ENCODE data around the gene DGKI.
"Not testable (repeated sequence)": the region's sequence is repeated elsewhere in the genome, so short reads cannot be mapped to it uniquely, and the experiment has no call there.

The DGKI gene

DNA sequence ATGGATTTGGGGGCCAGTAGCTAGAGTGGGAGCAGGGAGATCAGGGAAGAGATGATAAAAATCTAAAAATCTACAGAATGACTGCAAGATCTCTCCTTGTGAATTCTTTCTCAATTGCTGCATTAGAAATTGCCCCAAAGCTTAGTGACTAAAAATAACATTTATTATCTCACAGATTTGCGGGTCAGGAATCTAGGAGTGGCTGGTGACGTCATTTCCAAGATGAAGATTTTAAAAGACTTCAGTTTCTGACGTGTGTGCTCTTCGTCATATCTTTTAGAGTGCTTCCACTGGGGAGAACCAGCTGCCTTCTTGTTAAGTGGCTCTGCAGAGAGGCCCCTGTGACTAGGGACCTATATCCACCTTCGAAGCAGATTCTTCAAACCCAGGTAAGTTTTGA is 112.6 kb downstream of the DGKI start:
- no peak for DNase-seq (ENCODE audit: low read depth in 2 of 2)

DNA sequence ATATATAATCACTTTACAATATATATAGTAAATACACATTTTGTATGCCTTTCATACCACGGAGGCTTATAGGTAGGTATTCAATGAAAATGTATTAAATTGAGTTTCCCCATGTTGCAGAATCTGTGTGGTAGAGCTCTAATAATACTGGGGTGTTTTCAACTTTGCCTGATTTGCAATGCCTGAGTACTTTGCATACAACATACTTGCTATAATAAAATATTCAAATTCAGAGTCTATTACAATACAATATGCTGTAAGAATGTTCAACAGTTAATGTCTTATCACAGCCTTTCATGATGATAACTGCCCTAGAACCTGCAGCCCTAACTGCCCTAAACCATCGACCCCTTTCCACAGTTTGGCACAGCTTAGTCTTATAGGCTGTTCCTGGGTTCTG is 114.6 kb downstream of the DGKI start:
- no peak for DNase-seq (ENCODE audit: low read depth in 2 of 2)

DNA sequence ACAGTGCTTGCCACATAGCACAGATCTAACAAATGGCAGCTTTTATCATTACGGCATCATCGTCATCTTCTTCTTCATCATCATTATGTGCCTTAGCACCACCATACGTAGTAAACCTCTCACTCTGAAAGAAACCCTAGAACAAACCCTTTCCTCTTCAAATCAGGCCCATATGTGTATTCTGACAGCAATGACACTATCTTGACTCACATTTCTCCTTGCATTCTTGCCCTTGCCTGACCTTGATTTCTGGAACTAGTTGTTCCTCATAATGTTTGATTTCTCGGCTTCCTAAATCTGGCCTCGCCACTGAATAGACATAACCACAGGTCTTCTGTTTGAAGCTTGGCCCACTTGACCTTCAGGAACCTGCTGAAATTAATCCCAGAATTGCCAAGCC is 115.3 kb downstream of the DGKI start:
- no peak for DNase-seq (ENCODE audit: low read depth in 2 of 2)

DNA sequence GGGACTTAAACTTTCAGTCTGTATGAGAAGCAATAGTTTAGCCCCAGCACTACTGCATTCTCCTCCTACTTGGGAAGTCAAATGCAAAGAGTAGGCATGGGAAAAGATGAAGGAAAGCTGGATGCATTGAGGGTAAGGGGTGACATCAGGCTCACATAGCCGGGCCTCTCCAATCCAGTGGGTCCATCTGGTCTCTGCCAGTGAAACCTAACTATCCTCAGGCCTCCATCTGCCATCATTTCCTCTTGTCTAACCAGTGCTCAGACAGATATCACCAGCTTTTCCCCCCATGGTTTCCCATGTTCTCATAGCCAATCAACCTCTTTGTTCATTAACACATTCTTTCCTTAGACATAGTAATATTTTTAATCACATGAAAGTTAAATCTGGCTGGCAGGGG is 118.3 kb downstream of the DGKI start:
- no peak for DNase-seq (ENCODE audit: low read depth in 2 of 2)

DNA sequence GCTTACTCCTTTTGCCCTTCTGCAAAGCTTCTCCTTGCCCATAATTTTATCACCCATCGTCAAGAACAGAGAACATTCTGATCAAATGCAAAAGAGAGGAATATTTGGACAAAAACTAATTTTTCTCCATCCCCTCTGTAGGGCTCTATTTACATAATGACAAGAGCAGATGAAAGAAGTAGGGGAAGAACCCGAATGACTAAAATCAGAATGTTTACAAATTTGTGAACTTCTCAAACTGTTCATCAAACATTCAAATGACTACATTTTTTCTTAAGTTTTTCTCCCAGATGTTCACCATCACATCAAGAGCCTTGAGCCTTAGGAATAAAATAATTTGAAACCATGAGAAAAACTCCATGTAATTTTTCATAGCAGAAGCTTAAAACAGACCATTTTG is 119.4 kb downstream of the DGKI start:
- DNase-seq (ENCODE audit: low read depth in 2 of 2), result no peak

DNA sequence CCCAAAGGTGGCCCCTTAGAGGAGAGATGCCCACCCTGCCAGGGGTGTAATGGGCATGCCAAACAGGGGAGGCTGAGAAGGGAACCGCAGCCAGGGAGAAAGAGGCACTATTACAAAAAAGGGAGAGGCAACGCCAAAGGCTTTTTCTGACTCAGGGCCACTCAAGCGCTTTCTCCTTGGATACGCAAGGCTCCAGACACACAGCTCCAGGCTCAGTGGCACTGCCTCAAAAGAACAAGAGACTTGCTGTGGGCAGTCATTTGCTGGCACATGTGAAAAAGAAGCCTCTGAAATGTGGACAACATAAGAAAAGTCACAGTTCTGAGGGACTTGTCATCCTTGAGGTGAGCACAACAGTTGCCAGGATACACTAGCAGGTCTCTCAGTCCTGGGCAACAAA is 128.4 kb downstream of the DGKI start:
- DNase-seq (ENCODE audit: low read depth in 2 of 2), result no peak

DNA sequence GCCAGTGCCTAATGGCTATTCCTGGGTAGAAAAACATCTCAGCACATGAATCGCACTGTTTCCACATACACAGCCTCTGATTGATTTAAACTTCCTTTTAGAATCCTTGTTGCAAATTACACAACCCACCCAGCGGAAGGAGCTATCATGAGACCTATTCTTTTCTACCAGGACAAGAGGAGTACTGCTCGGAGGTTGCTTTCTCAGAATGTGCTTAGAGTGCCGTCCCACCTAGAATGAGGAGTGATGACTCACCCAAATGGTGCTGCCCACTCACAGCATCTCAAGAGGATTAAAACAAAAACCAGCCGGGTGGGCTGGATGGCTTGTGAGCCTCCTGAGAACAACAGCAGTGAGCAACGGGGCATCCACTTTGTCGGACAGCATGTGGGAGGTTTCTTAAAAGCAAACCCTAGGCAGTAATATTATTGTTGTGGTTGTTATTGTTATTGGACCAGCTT is 128.9 kb downstream of the DGKI start:
- DNase-seq (ENCODE audit: low read depth in 2 of 2), result no peak

DNA sequence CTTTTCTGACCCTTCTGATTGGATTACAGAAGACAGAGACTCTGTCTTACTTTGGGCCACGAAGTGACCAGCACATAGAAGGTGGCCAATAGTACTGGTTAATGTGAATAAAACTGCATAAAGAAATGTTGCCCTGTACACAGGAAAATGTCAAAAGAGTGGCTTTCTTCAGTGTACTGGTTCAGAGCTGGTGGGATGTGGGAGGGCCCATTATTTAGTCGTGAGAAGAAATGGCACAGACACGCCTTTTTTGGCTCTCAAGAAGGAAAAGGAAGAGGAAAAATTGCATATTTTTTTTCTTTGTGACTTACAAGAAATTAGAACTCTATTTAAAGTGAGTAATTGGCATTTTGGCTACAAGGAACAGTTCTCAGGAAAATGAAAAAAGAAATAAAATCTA is 129.7 kb downstream of the DGKI start:
- DNase-seq (ENCODE audit: low read depth in 2 of 2), result no peak

DNA sequence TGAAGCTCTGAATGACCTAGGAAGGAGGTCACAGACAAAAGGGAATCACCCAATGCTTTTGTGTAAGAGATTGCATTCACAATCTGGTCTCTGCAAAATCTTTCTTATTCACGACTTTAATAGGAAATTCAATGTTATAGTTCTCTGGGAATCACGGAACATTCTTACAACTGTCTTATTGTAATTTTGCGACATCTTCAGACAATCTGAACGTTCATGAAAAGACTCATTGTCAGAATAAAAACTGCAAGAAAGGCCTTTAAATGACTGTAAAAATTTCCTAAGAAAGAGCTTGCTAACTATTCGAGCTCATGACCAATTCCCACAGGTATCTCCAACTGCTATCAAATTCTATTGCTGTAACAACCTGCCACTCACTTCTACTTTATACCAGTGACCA is 130.7 kb downstream of the DGKI start:
- DNase-seq (ENCODE audit: low read depth in 2 of 2), result no peak

DNA sequence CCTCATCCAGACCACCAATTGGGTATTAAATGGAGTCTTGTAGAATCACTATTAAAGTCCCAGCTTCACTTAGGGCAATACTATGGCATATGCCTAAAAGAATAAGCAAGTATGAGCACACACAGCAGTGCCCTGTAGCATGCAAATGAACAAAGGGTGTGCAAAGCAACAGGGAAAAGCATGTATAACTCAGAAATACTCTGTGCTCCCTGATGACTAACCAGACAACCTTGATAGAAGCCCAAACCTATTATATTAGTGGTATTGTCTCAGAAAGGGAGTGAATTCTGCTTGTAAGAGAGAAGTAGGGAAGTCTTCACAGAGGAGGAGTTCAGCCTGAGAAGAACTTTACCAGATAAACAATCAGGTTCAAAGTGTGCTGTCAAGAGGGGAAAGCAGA is 131.2 kb downstream of the DGKI start:
- DNase-seq (ENCODE audit: low read depth in 2 of 2), result no peak

DNA sequence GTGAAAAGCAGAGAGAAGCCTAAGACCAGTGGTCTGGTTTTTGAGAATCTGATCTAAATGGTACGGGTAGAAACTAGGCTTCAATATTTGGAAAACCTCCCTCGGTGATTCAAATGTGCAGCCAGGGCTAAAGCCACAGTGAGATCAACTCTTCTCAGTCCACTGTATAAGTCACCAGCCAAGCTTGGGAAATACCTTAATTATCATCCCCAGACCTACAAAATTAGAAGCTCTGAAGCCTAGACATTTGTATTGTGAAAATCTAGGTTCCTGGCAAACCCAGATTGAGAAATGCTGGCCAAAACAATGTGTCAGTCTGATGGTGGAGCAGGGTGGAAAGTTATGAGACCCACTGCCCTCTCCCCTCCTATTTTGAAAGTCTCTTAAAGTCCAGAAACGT is 131.7 kb downstream of the DGKI start:
- DNase-seq (ENCODE audit: low read depth in 2 of 2), result no peak

DNA sequence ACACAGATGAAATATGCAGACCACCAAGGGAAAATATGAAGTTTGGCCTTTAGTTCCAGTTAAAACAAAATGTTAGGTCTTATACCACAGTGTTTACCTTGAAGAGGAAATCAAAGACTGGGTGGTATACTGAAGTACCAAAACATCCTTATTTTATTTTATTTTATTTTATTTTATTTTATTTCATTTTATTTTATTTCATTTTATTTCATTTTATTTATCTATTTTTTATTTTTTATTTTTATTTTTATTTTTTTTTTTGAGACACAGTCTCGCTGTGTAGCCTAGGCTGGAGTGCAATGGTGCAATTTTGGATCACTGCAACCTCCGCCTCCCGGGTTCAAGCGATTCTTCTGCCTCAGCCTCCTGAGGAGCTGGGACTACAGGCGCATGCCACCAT is 140.4 kb downstream of the DGKI start:
- DNase-seq (ENCODE audit: low read depth in 2 of 2), result not testable (repeated sequence)

DNA sequence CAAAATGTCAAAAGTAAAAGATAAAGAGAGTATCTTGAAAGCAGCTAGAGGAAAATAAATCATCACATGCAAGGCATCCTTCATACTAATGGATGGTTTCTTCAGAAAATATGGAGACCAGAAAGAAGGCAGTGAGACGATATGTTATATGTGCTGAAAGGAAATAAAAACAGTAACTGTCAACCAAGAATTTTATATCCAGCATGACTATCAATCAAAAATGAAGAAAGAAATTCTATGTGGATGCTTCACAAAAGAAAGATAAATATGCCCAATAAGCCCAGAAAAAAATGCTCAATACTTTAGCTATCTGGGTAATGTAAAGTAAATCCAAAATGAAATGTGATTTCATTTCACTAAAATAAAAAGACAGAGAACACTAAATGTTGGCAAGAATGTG is 142.1 kb downstream of the DGKI start:
- DNase-seq (ENCODE audit: low read depth in 2 of 2), result no peak

DNA sequence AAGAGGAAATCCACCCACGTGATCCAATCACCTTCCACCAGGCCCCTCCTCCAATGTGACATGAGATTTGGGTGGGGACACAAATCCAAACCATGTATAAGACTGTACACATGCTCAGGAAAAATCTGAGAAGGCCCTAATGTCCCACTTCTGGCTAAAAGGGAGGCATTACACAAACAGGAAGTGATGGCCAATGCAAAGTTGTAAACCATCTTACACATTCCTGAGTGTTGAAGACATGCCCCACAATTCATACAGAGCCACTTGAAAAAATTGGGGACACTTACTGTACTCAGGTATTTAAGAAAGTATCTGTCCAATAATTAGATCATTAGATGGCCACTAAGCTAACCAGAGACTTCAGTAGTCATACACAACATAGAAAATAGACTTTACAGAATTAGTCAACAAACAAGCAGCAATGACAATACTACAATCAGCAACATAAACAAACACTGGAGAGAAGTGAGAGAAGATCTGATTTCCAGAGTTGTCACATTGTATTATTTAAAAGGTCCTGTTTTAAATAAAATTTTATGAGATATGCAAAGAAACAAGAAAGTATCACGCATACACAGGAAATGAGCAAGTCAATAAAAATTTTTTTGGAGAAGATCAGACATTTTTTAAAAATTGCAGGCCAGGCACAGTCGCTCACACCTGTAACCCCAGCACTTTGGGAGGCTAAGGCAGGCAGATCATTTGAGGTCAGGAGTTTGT is 143.3 kb downstream of the DGKI start:
- no peak for DNase-seq (ENCODE audit: low read depth in 2 of 2)

DNA sequence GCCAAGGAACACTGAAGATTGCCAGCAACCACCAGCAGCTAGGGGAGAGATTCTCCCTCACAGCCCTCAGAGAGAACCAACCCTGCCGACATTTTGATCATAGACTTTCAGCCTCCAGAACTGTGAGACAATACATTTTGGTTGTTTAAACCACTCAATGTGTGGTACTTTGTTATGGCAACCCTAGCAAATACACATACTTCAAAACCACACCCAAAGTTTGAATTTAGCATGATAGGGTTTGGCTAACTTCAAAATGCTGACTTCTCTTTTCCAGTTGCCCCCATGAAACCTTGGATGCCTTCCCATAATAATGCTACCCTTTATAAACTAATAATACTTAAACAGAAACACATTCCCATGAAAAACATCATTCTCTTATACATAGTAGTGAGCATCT is 149.8 kb downstream of the DGKI start:
- no peak for DNase-seq (ENCODE audit: low read depth in 2 of 2)

DNA sequence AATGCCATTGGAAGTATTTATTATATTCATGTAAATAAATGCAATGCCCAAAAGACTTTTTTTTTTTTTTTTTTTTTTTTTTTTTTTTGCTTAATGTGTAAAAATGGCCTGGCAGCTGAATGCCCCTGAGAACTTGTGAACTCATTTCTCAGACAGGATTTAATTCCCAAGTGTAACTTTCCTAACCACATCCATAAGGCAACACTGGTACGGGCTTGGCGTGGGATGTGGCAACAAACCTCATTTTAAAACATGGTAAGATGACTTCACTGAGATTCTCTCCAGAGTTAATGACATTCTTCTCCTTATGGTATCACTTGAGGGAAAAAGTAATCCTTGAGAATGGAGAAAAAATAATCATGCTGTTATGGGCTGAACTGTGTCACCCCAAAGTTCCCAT is 150.4 kb downstream of the DGKI start:
- no peak for DNase-seq (ENCODE audit: low read depth in 2 of 2)

DNA sequence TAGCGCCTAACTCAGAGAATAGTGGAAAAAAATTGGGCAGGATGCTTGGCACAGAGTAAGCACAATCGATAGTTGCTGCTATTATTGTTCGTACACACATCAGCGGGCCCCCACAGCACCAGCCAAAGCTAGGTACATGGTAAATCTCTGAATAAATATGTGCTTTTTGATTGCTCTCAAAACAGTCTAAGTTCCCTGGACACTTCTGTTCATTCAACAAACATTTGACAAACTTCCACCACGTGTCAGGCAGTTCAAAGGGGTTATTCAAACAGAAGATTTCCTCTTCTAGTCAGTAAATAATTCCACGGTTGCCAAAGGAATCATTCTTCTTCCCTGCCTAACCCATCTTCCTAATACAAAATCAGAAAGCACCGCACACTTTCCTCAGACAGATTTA is 150.8 kb downstream of the DGKI start:
- no peak for DNase-seq (ENCODE audit: low read depth in 2 of 2)

DNA sequence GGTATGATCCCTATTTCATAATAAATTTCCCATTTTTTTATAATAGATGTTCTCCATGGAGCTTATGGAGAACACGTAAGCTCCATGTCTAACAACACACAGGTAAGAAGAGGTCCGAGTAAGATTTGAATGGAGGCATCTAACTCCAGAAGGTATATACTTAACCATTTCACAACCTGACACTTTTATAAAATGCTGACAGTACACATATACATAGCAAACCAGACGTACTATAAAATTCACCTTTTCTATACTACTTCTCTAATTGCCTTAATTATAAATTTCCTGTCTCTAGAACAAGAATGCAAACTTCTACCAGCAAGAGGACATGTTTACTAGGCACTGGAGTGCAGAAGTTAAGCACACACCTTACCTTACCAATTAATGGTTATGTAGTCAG is 151.3 kb downstream of the DGKI start:
- no peak for DNase-seq (ENCODE audit: low read depth in 2 of 2)

DNA sequence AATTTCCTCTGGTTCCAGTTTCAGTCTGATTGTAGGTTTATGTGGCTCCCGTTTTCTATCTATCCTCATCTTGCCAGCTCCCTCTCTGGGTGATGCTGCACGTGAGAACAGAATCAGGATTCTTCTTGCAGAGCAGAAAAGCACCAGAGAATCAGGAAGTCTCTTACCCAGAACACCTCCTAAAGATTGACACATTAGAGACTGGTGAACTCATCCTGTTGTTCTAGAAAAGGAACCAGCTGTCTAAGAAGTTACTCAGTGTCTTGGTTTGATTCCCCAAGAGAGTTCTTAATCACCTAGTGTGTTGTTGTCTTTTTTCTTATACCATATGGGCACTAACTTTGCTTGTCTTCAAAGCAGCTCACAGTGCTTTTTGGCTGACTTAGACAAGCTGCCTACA is 152.4 kb downstream of the DGKI start:
- no peak for DNase-seq (ENCODE audit: low read depth in 2 of 2)

DNA sequence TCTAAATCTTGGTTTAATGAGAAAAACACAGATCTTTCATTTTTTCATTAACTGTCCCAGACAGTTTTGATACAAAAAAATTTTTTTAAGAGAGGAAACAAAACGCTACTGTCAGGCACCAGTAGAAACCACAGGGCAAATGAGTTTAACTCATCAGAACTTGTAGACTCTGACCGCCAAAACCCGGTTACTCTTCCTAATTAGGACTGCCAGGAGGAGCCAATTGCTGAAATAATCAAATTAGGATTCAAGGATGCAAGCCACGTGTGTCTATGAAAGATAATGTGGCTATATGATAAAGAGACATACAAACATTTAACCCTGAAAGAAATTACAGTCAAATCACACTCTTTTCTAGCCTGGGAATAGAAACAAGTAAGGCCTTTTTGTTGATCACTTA is 154.4 kb downstream of the DGKI start:
- DNase-seq (ENCODE audit: low read depth in 2 of 2), result no peak

DNA sequence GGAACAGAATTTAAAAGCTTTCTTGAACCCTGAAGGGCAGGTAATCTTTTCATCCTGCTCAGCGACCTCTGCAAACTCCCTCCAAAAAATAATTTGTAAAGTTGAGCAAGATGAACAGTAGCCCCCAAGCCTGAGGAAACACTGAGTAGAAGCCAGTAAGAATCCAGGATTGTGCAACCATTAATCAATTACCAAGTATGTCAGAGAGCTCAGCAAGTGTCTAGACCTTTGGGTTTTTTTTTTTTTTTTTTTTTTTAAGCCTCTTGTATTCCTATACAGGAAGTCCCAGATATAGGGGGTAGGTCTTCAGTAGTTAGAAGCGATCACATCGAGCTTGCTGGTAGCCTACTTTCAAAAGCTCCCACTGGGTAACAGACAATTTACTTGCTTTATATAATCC is 155.2 kb downstream of the DGKI start:
- no peak for DNase-seq (ENCODE audit: low read depth in 2 of 2)

DNA sequence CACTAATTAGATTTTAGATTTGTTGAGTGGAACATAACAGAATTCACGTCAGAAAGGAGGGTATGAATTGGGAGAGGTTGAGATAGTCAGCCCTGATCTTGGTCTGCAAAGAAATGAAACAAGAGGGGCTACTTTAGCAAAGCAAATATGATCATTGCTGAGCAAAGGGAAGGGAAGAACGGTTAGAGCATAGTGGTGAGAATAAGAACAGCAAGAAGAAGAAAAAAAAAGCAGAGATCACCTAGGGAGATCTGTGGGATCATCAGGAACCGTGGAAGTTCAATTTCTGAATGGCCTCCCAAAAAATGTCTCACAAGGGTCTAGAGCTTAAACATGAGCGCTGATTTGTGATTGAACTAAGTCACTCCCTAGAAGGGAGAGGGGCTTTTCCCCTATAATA is 156.1 kb downstream of the DGKI start:
- DNase-seq (ENCODE audit: low read depth in 2 of 2), result no peak

DNA sequence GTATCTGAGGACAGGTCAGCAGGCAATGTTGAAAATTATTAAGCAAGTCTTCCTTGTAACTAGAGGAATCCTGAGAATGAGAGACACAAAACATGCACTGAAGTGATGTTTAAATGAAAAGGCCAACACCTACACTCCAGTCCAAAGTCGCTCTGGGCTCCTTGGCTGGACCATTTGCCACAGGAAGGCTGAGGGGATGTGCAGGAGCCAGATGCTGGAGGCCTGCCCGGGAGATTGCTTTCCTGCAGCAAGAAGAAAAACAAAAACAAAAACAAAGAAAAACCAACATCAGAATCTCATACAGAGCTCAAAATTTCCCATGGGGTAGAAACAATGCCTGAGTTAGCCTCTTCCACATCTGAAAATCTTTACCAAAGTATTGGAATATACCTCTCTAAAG is 157.0 kb downstream of the DGKI start:
- DNase-seq (ENCODE audit: low read depth in 2 of 2), result no peak

DNA sequence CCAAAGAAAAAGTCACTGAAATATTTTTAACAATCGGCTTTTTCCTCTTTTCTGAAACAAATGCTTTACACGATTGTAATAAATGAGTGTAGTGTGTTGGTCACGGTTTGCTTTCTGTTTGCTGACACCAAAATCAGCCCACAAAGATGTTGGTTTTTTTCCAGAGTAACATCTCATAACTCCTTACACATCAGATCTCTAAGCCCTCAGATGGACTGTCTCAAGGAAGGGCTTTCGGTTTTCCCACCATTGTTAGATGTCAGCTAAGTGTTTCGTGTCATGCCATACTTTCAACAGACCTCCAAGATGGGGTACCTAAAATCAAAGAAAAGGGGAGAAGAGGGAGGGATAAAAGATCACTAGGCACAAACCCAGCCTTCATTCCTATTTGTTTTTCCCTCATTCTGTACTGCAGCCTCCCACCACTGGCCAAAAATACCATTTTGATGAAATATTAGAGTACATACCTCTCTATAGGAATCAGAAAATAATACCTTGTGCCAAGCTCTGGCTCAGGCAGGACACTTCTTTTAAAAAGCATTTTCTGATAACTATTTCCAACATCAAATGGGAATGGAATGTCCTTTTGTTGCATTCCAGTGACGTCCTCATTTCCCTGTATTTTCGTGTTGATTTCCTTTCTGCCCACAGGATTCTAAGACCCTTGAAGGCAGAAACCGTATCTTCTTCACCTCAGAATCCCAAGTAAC is 159.1 kb downstream of the DGKI start:
- DNase-seq (ENCODE audit: low read depth in 2 of 2), result no peak

Measured in stimulated activated CD8-positive, alpha-beta memory T cell treated with anti-CD3 and anti-CD28 coated beads, Interleukin-15, amount 100 ng/mL, for 48 hours (primary cell).